Subcutaneous adipose tissue (tissue), 4 donors: ENCODE measurements around the gene RCOR1. TPM values are rescaled to one million over a fixed set of nuclear protein-coding genes. Genes with fewer than 3 reads are reported as not detected.

Source experiments
- CTCF ChIP-seq: fragments of 450-650 bp; IDR thresholded peaks from one replicate; pipeline ENCODE4 v1.5.1; 2016; ENCODE audit warnings: low read depth, mild to moderate bottlenecking, control low read depth, antibody characterized with exemption, moderate library complexity
- total RNA-seq, 4 donors: library from RNA; depleted of rRNA; stranded (reverse); fragments of >200 nt; gene quantifications; one replicate each; pipeline ENCODE4 v1.1.0, GENCODE V29; 2016

RCOR1 gene
- total RNA-seq, 4 donors from 2014 or later, result 17.6 to 24.3 (median 22.1) TPM

GRCh38 chr14:102746634-102747438, 154.4 kb downstream of the RCOR1 start:
- TF ChIP-seq CTCF, result no peak

- no peak for TF ChIP-seq CTCF
Observed at GRCh38 chr14:102748806-102749205, 156.4 kb downstream of the RCOR1 start.

DNA sequence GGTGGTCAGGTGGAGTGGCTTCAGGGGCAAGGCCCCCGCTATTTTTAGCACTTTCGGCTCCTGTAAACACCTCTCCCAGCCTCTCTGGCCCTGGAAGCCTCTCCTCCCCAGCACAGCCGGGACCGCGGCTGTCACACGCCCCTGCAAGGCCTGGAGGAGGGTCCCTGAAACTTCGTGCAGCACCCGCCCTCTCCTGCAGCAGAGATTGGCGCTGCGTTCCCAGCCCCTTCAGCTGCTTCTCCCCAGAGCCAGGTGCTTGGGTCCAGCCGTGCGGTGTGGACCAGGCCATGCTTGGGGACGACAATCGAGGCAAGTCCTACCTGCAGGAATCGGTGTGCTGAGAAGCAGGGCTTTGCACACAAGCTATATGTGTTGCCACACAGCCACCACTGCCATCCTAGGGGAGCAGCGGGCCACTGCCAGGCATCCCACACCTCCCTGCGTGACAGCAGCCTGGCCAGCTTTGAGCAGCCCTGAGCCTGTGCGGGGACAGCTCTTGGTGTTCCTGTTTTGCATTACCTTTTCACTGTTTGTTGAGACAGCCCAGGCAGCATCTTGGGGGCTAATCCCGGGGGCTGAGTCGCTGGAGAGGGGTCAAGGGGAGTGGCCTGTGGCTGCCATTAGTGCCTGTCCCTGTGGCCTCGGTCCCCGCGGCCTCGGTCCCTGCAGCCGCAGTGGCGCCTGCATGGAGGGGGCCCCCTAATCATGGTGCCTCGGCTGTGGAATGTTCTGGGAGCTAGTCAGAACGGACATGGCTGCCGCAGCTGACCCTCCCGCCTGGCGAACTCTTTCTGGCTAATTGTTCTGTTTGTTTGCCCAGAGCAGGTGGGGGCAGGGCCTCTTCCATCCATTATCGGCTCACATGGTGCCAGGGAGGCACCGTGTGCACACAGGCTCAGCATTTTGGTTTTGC, 157.2 kb downstream of the RCOR1 start:
- TF ChIP-seq CTCF, result no peak

DNA sequence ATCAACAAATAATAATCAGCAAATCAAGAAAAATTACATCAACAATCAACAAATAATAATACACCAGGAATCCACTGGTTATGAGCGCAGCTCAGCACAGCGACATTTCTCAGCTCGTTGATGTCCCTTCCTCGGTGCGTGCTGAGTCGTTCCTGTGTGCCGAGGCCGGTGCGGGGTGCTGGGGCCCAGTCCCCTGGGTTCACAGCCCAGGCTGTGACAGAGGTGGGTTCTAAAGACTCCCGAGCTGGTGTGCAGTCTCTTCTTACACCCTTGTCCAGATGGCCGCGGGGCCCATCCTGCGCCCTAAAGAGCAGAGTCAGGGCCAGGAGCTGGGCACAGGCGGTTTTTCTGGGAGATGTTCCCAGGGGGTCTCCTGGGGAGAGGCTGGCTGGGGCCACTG, 157.9 kb downstream of the RCOR1 start:
- TF ChIP-seq CTCF, result no peak

DNA sequence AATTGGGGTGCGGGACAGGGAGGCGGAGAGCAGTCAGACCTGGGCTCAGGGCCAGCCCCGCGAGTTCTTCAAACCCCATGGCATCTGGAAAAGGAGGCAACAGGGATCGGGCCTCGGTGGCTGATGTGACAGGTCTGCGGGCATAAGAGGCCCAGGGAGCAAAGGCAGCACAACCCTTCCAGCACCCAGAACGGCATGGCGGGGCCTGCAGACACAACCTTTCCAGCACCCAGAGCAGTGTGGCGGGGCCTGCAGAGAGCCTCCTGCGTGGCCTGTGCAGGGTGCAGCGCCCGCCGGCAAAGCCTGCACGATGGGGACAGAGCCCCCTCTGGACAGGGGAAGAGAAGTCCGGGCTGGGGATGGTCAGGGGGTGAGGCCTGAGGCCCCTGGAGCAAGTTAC, 158.6 kb downstream of the RCOR1 start:
- no peak for TF ChIP-seq CTCF

DNA sequence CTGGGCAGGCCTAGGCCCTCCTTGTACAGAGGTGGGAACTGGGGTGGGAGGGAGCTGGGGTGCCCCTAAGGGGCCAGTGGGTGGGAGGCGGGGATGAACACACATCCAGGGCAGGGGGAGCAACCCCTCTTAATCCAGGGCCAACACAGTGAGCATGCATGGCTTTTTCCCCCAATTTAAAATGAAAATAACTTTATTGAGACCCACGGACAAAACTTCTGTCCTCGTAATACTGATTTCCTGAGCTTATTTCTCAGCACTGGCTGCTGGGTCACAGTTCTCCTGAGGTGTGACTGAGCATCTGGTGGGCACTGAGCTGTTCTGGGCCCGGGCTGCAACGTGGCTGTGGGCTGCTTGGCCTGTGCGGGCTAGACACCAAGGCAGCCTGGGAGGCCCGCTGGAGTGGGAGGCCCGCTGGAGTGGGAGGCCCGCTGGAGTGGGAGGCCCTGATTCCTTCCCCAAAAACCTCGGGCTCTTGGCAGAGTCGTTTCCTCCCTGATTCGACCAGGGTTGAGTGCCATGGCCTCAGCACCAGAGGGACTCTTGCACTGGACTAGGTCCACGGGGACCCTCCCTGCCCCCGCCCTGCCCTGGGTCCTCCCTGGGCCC, 159.9 kb downstream of the RCOR1 start:
- no peak for TF ChIP-seq CTCF
